NT2/D1 (cell line): ENCODE measurements around the gene ADGRL3.

Experiments used
- SUZ12 ChIP-seq: IDR thresholded peaks from 2 replicates; pipeline ENCODE4 v1.6.1; 2011; ENCODE audit not compliant: insufficient read length, insufficient read depth; ENCODE audit errors: extremely low read depth
- YY1 ChIP-seq: IDR thresholded peaks from 2 replicates; pipeline ENCODE4 v1.6.1; 2011; ENCODE audit not compliant: insufficient read length, insufficient read depth

GRCh38 chr4:61762722-61763627 lies 562.8 kb downstream of the ADGRL3 start:
- TF ChIP-seq SUZ12 (no peak), YY1 (no peak)
